Activated CD8-positive, alpha-beta T cell treated with anti-CD3 and anti-CD28 coated beads for 36 hours (primary cell): ENCODE results near the gene PPP6R1. TPM values are rescaled to one million over a fixed set of nuclear protein-coding genes. Genes with fewer than 3 reads are reported as not detected.

Source experiments
- ATAC-seq: fragments of 200-7000 bp; cut with Tn5 transposase; one replicate; pipeline ENCODE4 v1.10.0; 2021; ENCODE audit warnings: mild to moderate bottlenecking, moderate library complexity
- CTCF ChIA-PET: fragments of 350-600 bp; sonication (Branson Sonifier 250); formaldehyde crosslinking; loops from one replicate; lab custom pipeline; 2021; ENCODE audit warnings: antibody characterized with exemption; lab: Charles Lee
- POLR2A ChIA-PET: fragments of 350-600 bp; sonication (Branson Sonifier 250); formaldehyde crosslinking; loops from one replicate; lab custom pipeline; 2021; ENCODE audit warnings: antibody characterized with exemption; lab: Charles Lee
- DNase-seq: peaks from one replicate; pipeline ENCODE4 v3.0.0-alpha.2; 2020
- H3K27ac Mint-ChIP-seq: one replicate; pipeline ENCODE4 v1.8.0; 2021; ENCODE audit warnings: mild to moderate bottlenecking, mixed read lengths
- H3K27me3 Mint-ChIP-seq: one replicate; pipeline ENCODE4 v1.8.0; 2021; ENCODE audit warnings: mixed read lengths
- H3K36me3 Mint-ChIP-seq: one replicate; pipeline ENCODE4 v1.8.0; 2021; ENCODE audit warnings: low read depth, mixed read lengths
- H3K4me1 Mint-ChIP-seq: one replicate; pipeline ENCODE4 v1.8.0; 2021; ENCODE audit warnings: low read depth, mixed read lengths
- H3K4me3 Mint-ChIP-seq: one replicate; pipeline ENCODE4 v1.8.0; 2021; ENCODE audit warnings: mild to moderate bottlenecking, moderate library complexity, mixed read lengths
- H3K9me3 Mint-ChIP-seq: one replicate; pipeline ENCODE4 v1.8.0; 2021; ENCODE audit warnings: mixed read lengths
- intact Hi-C: fragments of 100-400 bp; cut with micrococcal nuclease; formaldehyde crosslinking; loops from one replicate; pipeline ENCODE4 v1.10.0; 2022
- total RNA-seq, 2 experiments: library from RNA; stranded (reverse); gene quantifications; one replicate each; pipeline ENCODE4 v1.2.3, GENCODE V29; 2021
- TF ChIP-seq, protein P1 (sequence below): fragments of 200-600 bp; IDR thresholded peaks from one replicate; pipeline ENCODE4 v1.8.0; 2022; ENCODE audit warnings: antibody characterized with exemption, mild to moderate bottlenecking

Gene PPP6R1
- total RNA-seq, 2 experiments from 2014 or later: 197 to 207 TPM

GRCh38 chr19:55302318-55302703 is 43.5 kb upstream of the PPP6R1 start:
- H3K27me3 Mint-ChIP-seq: no peaks in the 10 kb centered on the region
- TF ChIP-seq, protein P1, sequence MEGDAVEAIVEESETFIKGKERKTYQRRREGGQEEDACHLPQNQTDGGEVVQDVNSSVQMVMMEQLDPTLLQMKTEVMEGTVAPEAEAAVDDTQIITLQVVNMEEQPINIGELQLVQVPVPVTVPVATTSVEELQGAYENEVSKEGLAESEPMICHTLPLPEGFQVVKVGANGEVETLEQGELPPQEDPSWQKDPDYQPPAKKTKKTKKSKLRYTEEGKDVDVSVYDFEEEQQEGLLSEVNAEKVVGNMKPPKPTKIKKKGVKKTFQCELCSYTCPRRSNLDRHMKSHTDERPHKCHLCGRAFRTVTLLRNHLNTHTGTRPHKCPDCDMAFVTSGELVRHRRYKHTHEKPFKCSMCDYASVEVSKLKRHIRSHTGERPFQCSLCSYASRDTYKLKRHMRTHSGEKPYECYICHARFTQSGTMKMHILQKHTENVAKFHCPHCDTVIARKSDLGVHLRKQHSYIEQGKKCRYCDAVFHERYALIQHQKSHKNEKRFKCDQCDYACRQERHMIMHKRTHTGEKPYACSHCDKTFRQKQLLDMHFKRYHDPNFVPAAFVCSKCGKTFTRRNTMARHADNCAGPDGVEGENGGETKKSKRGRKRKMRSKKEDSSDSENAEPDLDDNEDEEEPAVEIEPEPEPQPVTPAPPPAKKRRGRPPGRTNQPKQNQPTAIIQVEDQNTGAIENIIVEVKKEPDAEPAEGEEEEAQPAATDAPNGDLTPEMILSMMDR: no peak
- H3K27ac Mint-ChIP-seq: peak overlapping the region; percentile 89
- intact Hi-C loops: loop anchor here (5.0 kb wide), 1 partner anchor 80 kb away; the partner anchor contains the start of gene TMEM238
- DNase-seq: no peak
- ATAC-seq: no peak
- ChIA-PET POLR2A (interaction anchor here (0.6 to 3.1 kb wide), 5 partner anchors 37 to 134 kb away, joined by 3 to 18 read pairs (median 6); partner anchors contain the start of genes KMT5C and TMEM238), CTCF (interaction anchor here (0.7 to 3.6 kb wide), 19 partner anchors 10 to 324 kb away, joined by 3 to 46 read pairs (median 5); partner anchors contain the start of genes KMT5C, TMEM150B and TMEM238)
- peaks cover 8% of the 10 kb centered on the region for H3K4me1 Mint-ChIP-seq
- peak overlapping the region; percentile 75 for H3K4me3 Mint-ChIP-seq
- H3K36me3 Mint-ChIP-seq: peaks cover 2% of the 10 kb centered on the region
- H3K9me3 Mint-ChIP-seq: no peaks in the 10 kb centered on the region

- ATAC-seq (peak; percentile 91), DNase-seq (peak; percentile 97)
- Mint-ChIP-seq H3K27me3 (no peaks in the 10 kb centered on the region), H3K36me3 (peaks cover 2% of the 10 kb centered on the region), H3K4me3 (peak overlapping the region; percentile 75), H3K9me3 (no peaks in the 10 kb centered on the region), H3K27ac (peak overlapping the region; percentile 89), H3K4me1 (peaks cover 8% of the 10 kb centered on the region)
- TF ChIP-seq, protein P1: peak; percentile 98
- intact Hi-C loops: loop anchor here (5.0 kb wide), 1 partner anchor 81 kb away; the partner anchor contains the start of gene TMEM238
- CTCF ChIA-PET: interaction anchor here (0.6 to 3.6 kb wide), 34 partner anchors 8 to 853 kb away, joined by 3 to 46 read pairs (median 4); partner anchors contain the start of genes HSPBP1, KMT5C, LENG8 and PPP6R1
- POLR2A ChIA-PET: interaction anchor here (0.7 to 3.1 kb wide), 12 partner anchors 10 to 178 kb away, joined by 3 to 18 read pairs (median 4); partner anchors contain the start of genes KMT5C and TMEM238
Observed at GRCh38 chr19:55301459-55302317, 42.9 kb upstream of the PPP6R1 start.

- TF ChIP-seq, protein P1: no peak
- Mint-ChIP-seq H3K4me1 (peaks cover 8% of the 10 kb centered on the region), H3K27ac (no peak overlapping the region), H3K36me3 (peaks cover 2% of the 10 kb centered on the region), H3K4me3 (peak overlapping the region; percentile 75), H3K9me3 (no peaks in the 10 kb centered on the region), H3K27me3 (no peaks in the 10 kb centered on the region)
- intact Hi-C loops: loop anchor here (5.0 kb wide), 1 partner anchor 81 kb away; the partner anchor contains the start of gene TMEM238
- ChIA-PET POLR2A (interaction anchor here (0.6 to 3.1 kb wide), 13 partner anchors 10 to 178 kb away, joined by 3 to 18 read pairs (median 4); partner anchors contain the start of genes KMT5C and TMEM238), CTCF (interaction anchor here (0.6 to 3.6 kb wide), 26 partner anchors 9 to 852 kb away, joined by 3 to 46 read pairs (median 5); partner anchors contain the start of genes HSPBP1, KMT5C, LENG8 and PPP6R1)
- DNase-seq (no peak), ATAC-seq (no peak)
Observed at GRCh38 chr19:55300886-55301458, 42.2 kb upstream of the PPP6R1 start.

DNA sequence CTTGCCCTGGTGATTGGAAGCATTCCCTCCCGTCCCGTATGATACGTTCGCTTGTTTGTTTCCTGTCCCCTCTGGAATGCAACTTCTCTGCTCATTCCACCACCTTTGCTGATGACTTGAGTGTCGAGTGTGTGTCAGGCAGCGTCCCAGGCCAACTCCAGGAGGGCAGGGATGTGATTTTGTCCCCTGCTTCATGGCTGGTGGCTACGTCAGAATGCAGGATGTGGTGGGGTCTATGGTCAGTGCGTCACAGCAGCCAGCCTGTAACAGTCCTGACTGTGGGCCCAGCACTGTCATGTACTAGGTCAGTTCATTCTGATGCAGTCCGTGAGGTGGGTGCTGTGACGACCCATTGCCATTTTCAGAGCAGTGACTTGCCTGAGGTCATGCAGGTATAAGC is 41.2 kb upstream of the PPP6R1 start:
- ATAC-seq: no peak
- TF ChIP-seq, protein P1: no peak
- intact Hi-C loops: loop anchor here (5.0 kb wide), 1 partner anchor 82 kb away; the partner anchor contains the start of gene TMEM238
- Mint-ChIP-seq H3K4me3 (no peak overlapping the region), H3K27me3 (no peaks in the 10 kb centered on the region), H3K9me3 (no peaks in the 10 kb centered on the region), H3K4me1 (peaks cover 5% of the 10 kb centered on the region), H3K36me3 (no peaks in the 10 kb centered on the region), H3K27ac (no peak overlapping the region)
- POLR2A ChIA-PET: interaction anchor here (3.1 kb wide), 1 partner anchor 39 kb away, joined by 15 read pairs; the partner anchor contains the start of gene KMT5C
- CTCF ChIA-PET: interaction anchor here (1.7 to 3.6 kb wide), 2 partner anchors 8 to 37 kb away, joined by 4 to 46 read pairs; no protein-coding TSS in a partner anchor
- no peak for DNase-seq
